ENCODE data around the gene BRMS1. TPM values are rescaled to one million over a fixed set of nuclear protein-coding genes. Genes with fewer than 3 reads are reported as not detected.

Gene BRMS1
- total RNA-seq, 1 donor from 2014 or later: 16.4 TPM

GRCh38 chr11:66334605-66335442 is 10.1 kb downstream of the BRMS1 start:
- H3K27ac ChIP-seq: no peak overlapping the region
- no peaks in the 10 kb centered on the region for H3K36me3 ChIP-seq
- peaks cover 27% of the 10 kb centered on the region for H3K4me1 Mint-ChIP-seq

GRCh38 chr11:66333896-66334604 is 10.9 kb downstream of the BRMS1 start:
- no peak overlapping the region for H3K4me2 ChIP-seq

More at GRCh38 chr11:66334605-66335442, 10.1 kb downstream of the BRMS1 start:
- peaks cover 12% of the 10 kb centered on the region for H3F3A ChIP-seq (ENCODE audit: low read depth)
- no peak for DNase-seq (ENCODE audit: low spot score)
- H3K4me3 Mint-ChIP-seq: peak overlapping the region; percentile 81
- H3K79me2 ChIP-seq (ENCODE audit: low read depth): no peaks in the 10 kb centered on the region
- H3K9ac ChIP-seq: no peak overlapping the region
- H3K4me1 ChIP-seq: peaks cover 11% of the 10 kb centered on the region
- TF ChIP-seq EZH2 (IDR thresholded peaks at IDR 0.05) (no peak), CTCF (IDR thresholded peaks at IDR 0.05) (no peak), EZH2phosphoT487 (IDR thresholded peaks at IDR 0.05) (no peak)
- peaks cover 3% of the 10 kb centered on the region for H3K27me3 Mint-ChIP-seq (ENCODE audit: insufficient read depth, low read depth)
- H3K36me3 Mint-ChIP-seq: no peaks in the 10 kb centered on the region
- peaks cover 5% of the 10 kb centered on the region for H3K27me3 ChIP-seq
- peak overlapping the region; percentile 85 for H3K4me2 ChIP-seq
- H3K9me3 Mint-ChIP-seq: no peaks in the 10 kb centered on the region
- no peak overlapping the region for H2AFZ ChIP-seq (replicated peaks)
- H3K9me3 ChIP-seq (ENCODE audit: low read depth): no peaks in the 10 kb centered on the region
- H3K4me3 ChIP-seq: no peak overlapping the region
- no peak overlapping the region for H3K27ac Mint-ChIP-seq
- peaks cover 5% of the 10 kb centered on the region for H4K20me1 ChIP-seq (ENCODE audit: low read depth)

GRCh38 chr11:66333220-66333877 is 11.6 kb downstream of the BRMS1 start:
- no peak for DNase-seq (ENCODE audit: low spot score)
- Histone ChIP-seq H3K27me3 (peaks cover 8% of the 10 kb centered on the region), H3K27ac (no peak overlapping the region), H3K9ac (no peak overlapping the region), H3K4me2 (no peak overlapping the region), H3K79me2 (ENCODE audit: low read depth) (no peaks in the 10 kb centered on the region), H2AFZ (replicated peaks) (no peak overlapping the region), H3F3A (ENCODE audit: low read depth) (peaks cover 12% of the 10 kb centered on the region), H4K20me1 (ENCODE audit: low read depth) (peaks cover 5% of the 10 kb centered on the region), H3K9me3 (ENCODE audit: low read depth) (no peaks in the 10 kb centered on the region), H3K4me3 (no peak overlapping the region), H3K4me1 (peaks cover 15% of the 10 kb centered on the region), H3K36me3 (no peaks in the 10 kb centered on the region)
- H3K27me3 Mint-ChIP-seq (ENCODE audit: insufficient read depth, low read depth): peaks cover 3% of the 10 kb centered on the region
- TF ChIP-seq EZH2 (IDR thresholded peaks at IDR 0.05) (no peak), CTCF (IDR thresholded peaks at IDR 0.05) (no peak), EZH2phosphoT487 (IDR thresholded peaks at IDR 0.05) (no peak)
- peaks cover 31% of the 10 kb centered on the region for H3K4me1 Mint-ChIP-seq
- no peaks in the 10 kb centered on the region for H3K9me3 Mint-ChIP-seq
- no peak overlapping the region for H3K27ac Mint-ChIP-seq
- H3K36me3 Mint-ChIP-seq: no peaks in the 10 kb centered on the region
- no peak overlapping the region for H3K4me3 Mint-ChIP-seq

More at GRCh38 chr11:66333896-66334604, 10.9 kb downstream of the BRMS1 start:
- Histone ChIP-seq H3F3A (ENCODE audit: low read depth) (peaks cover 12% of the 10 kb centered on the region), H3K27ac (no peak overlapping the region), H3K9ac (no peak overlapping the region), H3K9me3 (ENCODE audit: low read depth) (no peaks in the 10 kb centered on the region), H2AFZ (replicated peaks) (no peak overlapping the region), H3K27me3 (peaks cover 5% of the 10 kb centered on the region), H3K36me3 (no peaks in the 10 kb centered on the region), H3K79me2 (ENCODE audit: low read depth) (no peaks in the 10 kb centered on the region), H3K4me3 (no peak overlapping the region), H3K4me1 (peaks cover 11% of the 10 kb centered on the region), H4K20me1 (ENCODE audit: low read depth) (peaks cover 5% of the 10 kb centered on the region)
- no peak for DNase-seq (ENCODE audit: low spot score)
- Mint-ChIP-seq H3K27ac (no peak overlapping the region), H3K36me3 (no peaks in the 10 kb centered on the region), H3K4me1 (peaks cover 27% of the 10 kb centered on the region), H3K4me3 (peak overlapping the region; percentile 53), H3K27me3 (ENCODE audit: insufficient read depth, low read depth) (peaks cover 3% of the 10 kb centered on the region), H3K9me3 (no peaks in the 10 kb centered on the region)
- no peak for TF ChIP-seq EZH2 (IDR thresholded peaks at IDR 0.05)
- TF ChIP-seq CTCF (IDR thresholded peaks at IDR 0.05): no peak
- TF ChIP-seq EZH2phosphoT487 (IDR thresholded peaks at IDR 0.05): no peak
